OCI-LY7 (cell line): Measurements from ENCODE around the gene CFTR.

ENCODE experiments used
- EZH2phosphoT487 ChIP-seq: fragments of 200-600 bp; sonication (generic); IDR thresholded peaks from 2 replicates; pipeline ENCODE4 v1.6.1; 2018; ENCODE audit warnings: low read depth, borderline replicate concordance, mild to moderate bottlenecking, mixed run types, antibody characterized with exemption, low read length, moderate library complexity, mixed read lengths
- TF ChIP-seq, protein P1 (sequence below): fragments of 200-600 bp; sonication (generic); conservative IDR thresholded peaks from 2 replicates; pipeline ENCODE4 v1.5.1; 2014; ENCODE audit warnings: mild to moderate bottlenecking, antibody characterized with exemption, low read length, moderate library complexity, mixed read lengths

DNA sequence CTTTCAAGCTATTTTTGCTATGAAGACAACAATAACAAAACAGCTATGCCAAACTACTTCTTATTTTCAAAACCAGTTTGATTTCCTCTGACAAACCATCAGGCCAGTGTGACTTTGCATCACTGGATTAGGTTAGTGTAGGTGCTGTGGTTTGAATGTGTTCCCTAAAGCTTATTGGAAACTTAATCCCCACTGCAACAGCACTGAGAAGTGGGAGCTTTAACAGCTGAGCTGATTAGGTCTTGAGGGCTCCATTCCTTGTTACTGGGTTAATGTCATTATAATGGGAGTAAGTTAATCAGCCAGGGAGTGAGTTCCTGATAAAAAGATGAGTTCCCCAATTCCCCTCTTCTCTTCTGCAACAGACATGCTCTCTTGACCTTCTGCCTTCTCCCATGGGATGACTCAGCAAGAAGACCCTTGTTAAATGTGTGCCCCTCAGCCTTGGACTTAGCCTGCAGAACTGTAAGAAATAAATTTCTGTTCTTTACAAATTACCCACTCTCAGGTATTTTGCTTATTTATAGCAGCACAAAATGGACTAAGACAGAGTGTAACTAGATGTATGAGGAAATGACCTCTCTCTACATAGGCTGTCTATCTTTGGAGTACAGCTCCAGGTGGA, 206.6 kb downstream of the CFTR start:
- TF ChIP-seq, protein P1, sequence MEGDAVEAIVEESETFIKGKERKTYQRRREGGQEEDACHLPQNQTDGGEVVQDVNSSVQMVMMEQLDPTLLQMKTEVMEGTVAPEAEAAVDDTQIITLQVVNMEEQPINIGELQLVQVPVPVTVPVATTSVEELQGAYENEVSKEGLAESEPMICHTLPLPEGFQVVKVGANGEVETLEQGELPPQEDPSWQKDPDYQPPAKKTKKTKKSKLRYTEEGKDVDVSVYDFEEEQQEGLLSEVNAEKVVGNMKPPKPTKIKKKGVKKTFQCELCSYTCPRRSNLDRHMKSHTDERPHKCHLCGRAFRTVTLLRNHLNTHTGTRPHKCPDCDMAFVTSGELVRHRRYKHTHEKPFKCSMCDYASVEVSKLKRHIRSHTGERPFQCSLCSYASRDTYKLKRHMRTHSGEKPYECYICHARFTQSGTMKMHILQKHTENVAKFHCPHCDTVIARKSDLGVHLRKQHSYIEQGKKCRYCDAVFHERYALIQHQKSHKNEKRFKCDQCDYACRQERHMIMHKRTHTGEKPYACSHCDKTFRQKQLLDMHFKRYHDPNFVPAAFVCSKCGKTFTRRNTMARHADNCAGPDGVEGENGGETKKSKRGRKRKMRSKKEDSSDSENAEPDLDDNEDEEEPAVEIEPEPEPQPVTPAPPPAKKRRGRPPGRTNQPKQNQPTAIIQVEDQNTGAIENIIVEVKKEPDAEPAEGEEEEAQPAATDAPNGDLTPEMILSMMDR, result no peak
- TF ChIP-seq EZH2phosphoT487, result no peak
